ENCODE results near the gene RGP1. TPM values are rescaled to one million over a fixed set of nuclear protein-coding genes. Genes with fewer than 3 reads are reported as not detected.
A peak's percentile ranks its signal among the peaks of the same experiment; 100 is the strongest.

Gene RGP1
- total and polyA plus RNA-seq, 9 of the 15 experiments (the other 6 are each of a cell fraction or from before 2014, with no cell fraction given): 0.42 to 13.8 (median 6.7) TPM

DNA sequence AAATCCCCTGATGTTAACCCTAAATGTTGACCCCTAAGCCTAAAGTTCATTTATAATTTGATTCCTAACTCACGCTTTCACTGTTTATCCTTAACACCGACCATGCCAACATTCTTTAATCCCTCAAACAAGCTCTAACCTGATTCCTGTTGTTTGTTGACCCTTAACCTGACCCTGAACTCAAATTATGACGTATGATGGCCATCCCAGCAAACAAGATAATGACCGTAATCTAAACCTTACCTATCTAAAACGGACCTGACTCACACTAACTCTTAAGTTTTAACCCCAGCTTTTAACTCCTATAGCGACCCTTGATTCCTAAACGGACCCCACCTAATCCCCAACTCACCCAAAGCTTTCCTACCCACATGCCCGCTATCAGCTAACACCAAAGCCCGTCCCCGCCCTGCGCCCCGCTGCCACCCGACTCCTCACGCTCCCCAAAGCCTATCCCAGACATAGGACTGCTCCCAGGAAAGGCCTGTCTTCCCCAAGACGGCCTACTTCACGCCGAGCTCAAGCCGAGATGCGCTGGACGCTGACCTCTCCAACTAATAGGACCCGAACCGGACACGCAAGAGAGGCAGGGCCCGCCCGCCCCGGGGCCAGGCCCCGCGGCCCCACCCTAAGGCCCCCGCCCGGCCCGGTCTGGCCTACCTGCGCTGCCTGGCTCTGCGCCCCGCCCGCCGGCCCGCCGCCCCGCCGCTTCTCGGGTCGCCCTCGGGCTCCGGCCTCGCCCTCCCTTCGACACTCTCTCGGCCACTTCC is 17.5 kb upstream of the RGP1 start (continued):
- TF ChIP-seq, protein P1, sequence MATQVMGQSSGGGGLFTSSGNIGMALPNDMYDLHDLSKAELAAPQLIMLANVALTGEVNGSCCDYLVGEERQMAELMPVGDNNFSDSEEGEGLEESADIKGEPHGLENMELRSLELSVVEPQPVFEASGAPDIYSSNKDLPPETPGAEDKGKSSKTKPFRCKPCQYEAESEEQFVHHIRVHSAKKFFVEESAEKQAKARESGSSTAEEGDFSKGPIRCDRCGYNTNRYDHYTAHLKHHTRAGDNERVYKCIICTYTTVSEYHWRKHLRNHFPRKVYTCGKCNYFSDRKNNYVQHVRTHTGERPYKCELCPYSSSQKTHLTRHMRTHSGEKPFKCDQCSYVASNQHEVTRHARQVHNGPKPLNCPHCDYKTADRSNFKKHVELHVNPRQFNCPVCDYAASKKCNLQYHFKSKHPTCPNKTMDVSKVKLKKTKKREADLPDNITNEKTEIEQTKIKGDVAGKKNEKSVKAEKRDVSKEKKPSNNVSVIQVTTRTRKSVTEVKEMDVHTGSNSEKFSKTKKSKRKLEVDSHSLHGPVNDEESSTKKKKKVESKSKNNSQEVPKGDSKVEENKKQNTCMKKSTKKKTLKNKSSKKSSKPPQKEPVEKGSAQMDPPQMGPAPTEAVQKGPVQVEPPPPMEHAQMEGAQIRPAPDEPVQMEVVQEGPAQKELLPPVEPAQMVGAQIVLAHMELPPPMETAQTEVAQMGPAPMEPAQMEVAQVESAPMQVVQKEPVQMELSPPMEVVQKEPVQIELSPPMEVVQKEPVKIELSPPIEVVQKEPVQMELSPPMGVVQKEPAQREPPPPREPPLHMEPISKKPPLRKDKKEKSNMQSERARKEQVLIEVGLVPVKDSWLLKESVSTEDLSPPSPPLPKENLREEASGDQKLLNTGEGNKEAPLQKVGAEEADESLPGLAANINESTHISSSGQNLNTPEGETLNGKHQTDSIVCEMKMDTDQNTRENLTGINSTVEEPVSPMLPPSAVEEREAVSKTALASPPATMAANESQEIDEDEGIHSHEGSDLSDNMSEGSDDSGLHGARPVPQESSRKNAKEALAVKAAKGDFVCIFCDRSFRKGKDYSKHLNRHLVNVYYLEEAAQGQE (IDR thresholded peaks at IDR 0.05; ENCODE audit: borderline replicate concordance): peak; percentile 57
- TF ChIP-seq, protein P1 (CRISPR knock-in tag; IDR thresholded peaks at IDR 0.05; ENCODE audit: low read depth): no peak
- TF ChIP-seq PYGO2 (tag; IDR thresholded peaks at IDR 0.05) (no peak), MECOM (CRISPR knock-in tag; IDR thresholded peaks at IDR 0.05) (no peak), ZNF324 (CRISPR knock-in tag; IDR thresholded peaks at IDR 0.05) (no peak), PCBP2 (IDR thresholded peaks at IDR 0.05; ENCODE audit: low read depth, low read length, poor library complexity, severe bottlenecking) (no peak), ZNF449 (CRISPR knock-in tag; IDR thresholded peaks at IDR 0.05) (no peak), SIRT6 (IDR thresholded peaks at IDR 0.05; ENCODE audit: low read depth, low read length) (no peak), THRAP3 (IDR thresholded peaks at IDR 0.05; ENCODE audit: borderline replicate concordance) (no peak), MIER1 (IDR thresholded peaks at IDR 0.05; ENCODE audit: low read depth) (no peak)
- TF ChIP-seq, protein P2, sequence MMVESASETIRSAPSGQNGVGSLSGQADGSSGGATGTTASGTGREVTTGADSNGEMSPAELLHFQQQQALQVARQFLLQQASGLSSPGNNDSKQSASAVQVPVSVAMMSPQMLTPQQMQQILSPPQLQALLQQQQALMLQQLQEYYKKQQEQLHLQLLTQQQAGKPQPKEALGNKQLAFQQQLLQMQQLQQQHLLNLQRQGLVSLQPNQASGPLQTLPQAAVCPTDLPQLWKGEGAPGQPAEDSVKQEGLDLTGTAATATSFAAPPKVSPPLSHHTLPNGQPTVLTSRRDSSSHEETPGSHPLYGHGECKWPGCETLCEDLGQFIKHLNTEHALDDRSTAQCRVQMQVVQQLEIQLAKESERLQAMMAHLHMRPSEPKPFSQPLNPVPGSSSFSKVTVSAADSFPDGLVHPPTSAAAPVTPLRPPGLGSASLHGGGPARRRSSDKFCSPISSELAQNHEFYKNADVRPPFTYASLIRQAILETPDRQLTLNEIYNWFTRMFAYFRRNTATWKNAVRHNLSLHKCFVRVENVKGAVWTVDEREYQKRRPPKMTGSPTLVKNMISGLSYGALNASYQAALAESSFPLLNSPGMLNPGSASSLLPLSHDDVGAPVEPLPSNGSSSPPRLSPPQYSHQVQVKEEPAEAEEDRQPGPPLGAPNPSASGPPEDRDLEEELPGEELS (CRISPR knock-in tag; IDR thresholded peaks at IDR 0.05; ENCODE audit: borderline replicate concordance): no peak
- TF ChIP-seq, protein P3, sequence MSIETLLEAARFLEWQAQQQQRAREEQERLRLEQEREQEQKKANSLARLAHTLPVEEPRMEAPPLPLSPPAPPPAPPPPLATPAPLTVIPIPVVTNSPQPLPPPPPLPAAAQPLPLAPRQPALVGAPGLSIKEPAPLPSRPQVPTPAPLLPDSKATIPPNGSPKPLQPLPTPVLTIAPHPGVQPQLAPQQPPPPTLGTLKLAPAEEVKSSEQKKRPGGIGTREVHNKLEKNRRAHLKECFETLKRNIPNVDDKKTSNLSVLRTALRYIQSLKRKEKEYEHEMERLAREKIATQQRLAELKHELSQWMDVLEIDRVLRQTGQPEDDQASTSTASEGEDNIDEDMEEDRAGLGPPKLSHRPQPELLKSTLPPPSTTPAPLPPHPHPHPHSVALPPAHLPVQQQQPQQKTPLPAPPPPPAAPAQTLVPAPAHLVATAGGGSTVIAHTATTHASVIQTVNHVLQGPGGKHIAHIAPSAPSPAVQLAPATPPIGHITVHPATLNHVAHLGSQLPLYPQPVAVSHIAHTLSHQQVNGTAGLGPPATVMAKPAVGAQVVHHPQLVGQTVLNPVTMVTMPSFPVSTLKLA (conservative IDR thresholded peaks at IDR 0.05): no peak; a peak in 2 of 4 replicates
